G401 (cell line): Measurements from ENCODE around the gene ETNK1. TPM values are rescaled to one million over a fixed set of nuclear protein-coding genes. Genes with fewer than 3 reads are reported as not detected.
"Not testable (repeated sequence)": the region's sequence is repeated elsewhere in the genome, so short reads cannot be mapped to it uniquely, and the experiment has no call there.

Experiments used
- DNase-seq: peaks from one replicate; pipeline ENCODE4 v3.0.0-alpha.2; 2015; ENCODE audit warnings: low spot score
- in situ Hi-C: cut with HindIII; loops from 2 replicates; pipeline ENCODE4 v1.10.0; 2016; ENCODE audit warnings: low sequenced_read_pairs, mixed read lengths
- total RNA-seq: library from RNA; depleted of rRNA; stranded (reverse); fragments of >200 nt; shearing (Covaris generic); gene quantifications from 2 replicates; pipeline ENCODE4 v1.2.3, GENCODE V29; 2014; rRNA removed

Gene ETNK1, protein sequence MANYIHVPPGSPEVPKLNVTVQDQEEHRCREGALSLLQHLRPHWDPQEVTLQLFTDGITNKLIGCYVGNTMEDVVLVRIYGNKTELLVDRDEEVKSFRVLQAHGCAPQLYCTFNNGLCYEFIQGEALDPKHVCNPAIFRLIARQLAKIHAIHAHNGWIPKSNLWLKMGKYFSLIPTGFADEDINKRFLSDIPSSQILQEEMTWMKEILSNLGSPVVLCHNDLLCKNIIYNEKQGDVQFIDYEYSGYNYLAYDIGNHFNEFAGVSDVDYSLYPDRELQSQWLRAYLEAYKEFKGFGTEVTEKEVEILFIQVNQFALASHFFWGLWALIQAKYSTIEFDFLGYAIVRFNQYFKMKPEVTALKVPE
- 20.3 and 29.4 TPM in 2 replicates for total RNA-seq

DNA sequence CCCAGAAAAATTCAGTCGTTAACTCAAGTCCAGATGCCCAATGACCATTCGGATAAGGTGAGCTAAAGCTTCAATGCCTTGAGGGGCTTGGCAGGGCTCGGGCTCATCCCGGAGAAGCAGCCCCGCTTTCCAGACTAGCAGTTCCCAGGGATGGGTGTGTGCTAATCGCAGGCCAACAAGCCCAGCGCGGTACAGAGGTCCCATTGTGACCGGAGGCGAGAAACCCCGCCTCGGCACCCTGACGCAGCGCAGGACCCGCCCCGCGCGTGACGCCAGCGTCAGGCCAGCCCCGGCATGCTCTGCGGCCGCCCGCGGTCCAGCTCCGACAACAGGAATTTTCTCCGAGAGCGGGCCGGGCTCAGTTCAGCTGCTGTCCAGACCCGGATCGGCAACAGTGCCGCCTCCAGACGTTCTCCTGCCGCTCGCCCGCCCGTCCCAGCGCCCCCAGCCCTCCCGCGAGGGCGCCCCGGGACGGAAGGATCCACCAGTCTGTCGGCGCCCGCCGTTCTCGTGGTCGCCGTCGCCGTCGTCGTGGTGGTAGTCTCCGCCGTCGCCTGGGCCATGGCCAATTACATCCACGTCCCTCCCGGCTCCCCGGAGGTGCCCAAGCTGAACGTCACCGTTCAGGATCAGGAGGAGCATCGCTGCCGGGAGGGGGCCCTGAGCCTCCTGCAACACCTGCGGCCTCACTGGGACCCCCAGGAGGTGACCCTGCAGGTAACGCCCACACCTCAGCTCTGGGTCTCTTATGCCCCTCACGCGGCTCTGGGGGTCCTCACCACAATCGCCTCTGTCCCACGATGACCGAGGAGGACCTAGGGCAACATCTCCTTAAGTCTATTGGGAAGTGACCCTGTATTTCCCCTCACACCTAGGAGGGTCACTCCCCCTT is at the start of gene ETNK1:
TSS of gene ETNK1 (plus strand) at position 302 of the 892 bp plus-strand sequence. CDS start at position 562, 260 bp downstream.
- in situ Hi-C loops = no loop called here

DNA sequence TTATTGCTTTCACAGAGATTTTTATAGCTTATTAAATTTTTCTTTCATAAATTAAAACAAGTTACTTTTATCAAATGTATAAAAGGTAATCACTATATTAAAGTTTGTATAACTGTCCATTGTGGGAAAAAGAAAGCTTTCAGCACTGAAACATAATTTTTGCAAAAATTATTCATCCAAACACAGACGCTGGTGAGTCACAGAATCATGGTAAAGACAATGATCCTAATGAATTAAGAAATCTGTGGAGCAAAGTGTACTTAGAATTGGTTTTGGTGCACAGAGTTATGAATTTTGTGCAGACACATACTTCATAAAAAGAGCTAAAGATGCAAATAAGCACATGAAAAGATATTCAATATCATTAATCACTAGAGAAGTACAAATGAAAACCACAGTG is 48.9 kb upstream of the ETNK1 start:
- in situ Hi-C loops = no loop called here
- no peak for DNase-seq

More for the DNA sequence above, at the start of gene ETNK1:
- peak; percentile 91 for DNase-seq

DNA sequence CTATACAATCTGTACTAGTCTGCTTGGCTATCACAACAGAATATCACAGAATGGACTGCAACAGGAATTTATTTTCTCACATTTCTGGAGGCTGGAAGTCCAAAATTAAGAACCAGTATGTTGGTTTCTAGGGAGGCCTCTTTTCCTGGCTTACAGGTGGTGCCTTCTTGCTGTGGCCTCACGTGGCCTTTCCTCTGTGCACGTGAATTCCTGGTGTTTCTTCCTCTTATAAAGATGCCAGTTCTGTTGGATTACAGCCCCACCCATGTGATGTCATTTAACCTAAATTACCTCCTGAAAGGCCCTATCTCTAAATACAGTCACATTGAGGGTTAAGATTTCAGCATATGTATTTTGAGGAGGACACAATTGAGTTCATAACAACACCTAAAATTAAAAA is 48.5 kb upstream of the ETNK1 start:
- DNase-seq = no peak
- in situ Hi-C loops = no loop called here

DNA sequence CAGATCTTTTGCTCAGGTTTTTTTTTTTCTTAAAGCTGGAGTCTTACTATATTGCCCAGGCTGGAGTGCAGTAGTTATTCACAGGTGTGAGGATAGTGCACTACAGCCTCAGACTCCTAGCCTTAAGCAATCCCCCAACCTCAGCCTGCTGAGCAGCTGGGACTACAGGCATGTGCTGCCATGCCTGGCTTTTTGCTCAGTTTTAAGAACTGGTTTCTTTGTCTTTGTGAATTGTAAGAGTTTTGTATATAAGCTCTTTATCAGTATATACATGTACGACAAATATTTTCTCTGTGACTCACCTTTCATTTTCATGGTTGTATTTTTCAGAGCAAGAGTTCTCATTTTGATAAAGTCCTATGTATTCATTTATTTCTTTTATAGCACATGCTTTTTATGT is 47.3 kb upstream of the ETNK1 start:
- in situ Hi-C loops = no loop called here
- DNase-seq = no peak

DNA sequence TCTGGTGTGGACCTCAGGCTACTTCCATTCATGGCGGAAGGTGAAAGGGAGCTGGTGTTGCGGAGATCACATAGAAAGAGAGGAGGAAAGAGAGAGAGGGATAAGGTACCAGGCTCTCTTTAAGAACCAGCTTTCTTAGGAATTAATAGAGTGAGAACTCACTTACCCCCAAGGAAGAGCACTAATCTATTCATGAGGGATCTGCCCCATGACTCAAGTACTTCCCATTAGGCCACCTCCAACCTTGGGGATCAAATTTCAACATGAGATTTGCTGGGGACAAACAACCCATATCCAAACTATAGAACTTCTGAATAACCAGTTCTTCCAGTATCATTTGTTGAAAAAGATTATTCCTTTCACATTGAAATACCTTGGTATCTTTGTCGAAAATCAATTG is 46.6 kb upstream of the ETNK1 start:
- DNase-seq = no peak
- in situ Hi-C loops = no loop called here

DNA sequence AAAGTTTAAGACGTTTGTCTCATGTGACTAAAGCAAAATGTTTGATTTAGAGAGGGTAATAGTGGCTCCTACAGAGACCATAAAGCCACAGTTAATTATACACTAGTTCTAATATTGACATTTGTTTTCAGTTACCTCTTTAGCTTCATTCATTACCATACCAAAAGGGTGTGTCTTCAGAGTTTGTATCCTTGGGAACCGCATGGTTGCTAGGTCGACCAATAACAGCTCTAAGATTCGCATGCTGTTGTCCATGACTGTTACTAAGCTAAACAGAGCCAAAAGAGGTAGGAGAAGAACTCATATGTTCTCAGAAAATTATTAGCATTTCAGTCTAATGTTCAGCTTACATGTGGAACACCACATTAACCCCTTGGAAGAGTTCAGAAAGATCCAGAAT is 36.2 kb upstream of the ETNK1 start:
- no peak for DNase-seq

DNA sequence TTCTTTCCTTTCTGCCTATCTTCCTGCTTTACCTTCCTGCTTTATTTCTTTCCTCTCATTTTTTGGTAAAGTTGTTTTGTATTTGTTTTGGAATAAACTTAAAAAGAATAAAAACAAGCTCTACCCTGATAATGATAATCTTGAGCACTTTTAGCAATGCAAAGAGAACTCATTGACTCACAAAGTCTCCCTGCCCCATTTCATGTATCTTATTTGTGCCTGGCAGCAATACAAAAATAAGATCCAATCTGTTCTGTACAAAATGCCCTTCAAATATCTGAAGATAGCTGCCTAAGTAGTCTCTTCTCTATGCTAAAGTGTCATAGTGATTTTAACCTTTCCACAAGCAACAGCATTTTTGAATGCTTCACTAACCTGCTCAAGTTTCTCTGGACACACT is 31.1 kb upstream of the ETNK1 start:
- no peak for DNase-seq
- in situ Hi-C loops = no loop called here

More for the DNA sequence above, 36.2 kb upstream of the ETNK1 start:
- in situ Hi-C loops = no loop called here

DNA sequence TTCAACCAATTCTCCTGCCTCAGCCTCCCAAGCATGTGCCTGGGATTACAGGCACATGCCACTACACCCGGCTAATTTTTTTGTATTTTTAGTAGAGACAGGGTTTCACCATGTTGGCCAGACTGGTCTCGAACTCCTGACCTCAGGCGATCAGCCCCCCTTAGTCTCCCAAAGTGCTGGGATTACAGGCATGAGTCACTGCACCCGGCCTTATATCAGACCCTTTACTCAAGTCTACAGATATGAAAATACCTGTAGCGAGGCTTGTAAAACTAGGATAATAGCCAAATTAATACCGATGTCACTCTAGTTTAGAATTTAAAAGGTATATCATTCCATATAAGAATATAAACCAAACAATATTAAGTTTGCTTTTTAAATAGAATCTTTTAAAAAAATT is 27.4 kb upstream of the ETNK1 start:
- in situ Hi-C loops, DNase-seq: not testable (repeated sequence)

DNA sequence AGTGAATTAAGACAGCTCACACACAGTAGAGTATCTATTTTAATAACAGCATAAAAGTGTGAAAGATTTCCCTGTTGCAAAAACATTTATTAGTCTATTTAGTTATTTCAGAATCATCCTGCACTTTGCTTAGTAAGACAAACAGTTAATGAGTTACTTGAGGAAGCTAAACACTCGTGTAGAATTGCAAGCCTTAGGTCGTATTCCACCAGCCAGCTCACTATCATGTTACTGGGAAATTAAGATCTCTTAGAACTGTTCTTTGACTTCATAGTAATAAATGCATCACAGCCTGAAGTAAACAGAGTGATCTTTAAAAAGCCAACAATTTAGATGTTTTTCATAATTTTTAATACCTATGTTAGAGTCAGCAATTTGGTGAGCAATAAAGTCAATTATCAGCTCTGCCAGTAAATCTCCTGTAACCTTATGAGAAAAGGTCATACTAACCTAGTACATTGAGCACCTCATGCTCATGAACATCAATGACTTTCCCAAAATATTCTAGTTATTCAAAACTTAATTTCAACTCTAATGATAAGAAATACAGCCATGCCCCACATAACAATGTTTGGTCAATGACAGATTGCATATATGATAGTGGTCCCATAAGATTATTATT is 26.7 kb upstream of the ETNK1 start:
- in situ Hi-C loops = no loop called here
- no peak for DNase-seq

DNA sequence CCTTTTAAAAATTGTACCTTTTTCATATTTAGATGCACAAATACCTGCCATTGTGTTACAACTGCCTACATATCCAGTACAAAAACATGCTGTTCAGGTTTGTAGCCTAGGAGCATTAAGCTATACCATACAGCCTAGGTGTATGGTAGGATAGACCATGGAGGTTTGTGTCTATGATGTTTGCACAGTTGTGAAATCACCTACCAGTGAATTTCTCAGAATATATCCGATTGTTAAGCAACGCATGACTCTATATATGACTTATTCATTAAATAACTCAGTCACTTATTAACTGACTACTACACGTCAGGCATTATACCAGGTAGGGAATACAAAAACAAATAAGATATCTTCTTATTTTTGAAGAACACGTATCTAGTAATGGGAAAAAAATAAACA is 26.2 kb upstream of the ETNK1 start:
- DNase-seq = no peak
- in situ Hi-C loops = no loop called here

DNA sequence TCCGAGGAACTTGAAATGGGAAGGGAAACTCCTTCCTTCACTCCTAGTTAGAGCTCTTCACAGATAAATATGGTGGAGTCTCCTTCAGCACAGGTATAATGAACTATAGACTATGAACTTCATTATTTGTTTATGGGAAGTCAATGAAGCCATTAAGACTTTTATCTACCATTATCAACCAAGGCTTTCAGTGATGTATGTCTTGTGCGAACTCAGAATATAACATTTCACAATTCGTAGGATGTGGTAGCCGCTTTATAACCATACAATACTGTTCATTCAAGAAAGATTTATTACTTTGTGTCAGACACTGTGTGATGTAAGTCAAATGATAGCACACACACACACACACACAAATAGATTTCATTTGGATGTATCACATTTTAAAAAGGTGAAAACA is 24.8 kb upstream of the ETNK1 start:
- no peak for DNase-seq
- in situ Hi-C loops = no loop called here

DNA sequence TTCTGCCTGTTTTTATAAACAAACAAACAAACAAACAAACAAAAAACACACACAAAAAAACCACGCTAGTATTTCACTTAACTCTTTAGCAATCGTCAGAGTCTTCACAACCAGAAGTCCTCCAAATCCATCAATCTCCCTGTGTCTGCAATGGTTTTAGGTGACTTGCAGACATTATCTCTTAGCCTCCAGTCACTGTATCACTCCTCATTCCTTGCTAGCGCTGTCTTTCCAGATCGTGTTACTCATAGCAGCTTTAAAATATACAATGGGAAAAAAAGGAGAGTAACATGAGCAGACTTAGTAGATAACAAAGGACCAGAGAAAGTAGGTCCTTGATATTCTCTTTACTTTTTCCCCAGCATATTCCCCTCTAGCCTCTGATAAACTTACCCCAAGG is 15.5 kb upstream of the ETNK1 start:
- DNase-seq = no peak
- in situ Hi-C loops = no loop called here

DNA sequence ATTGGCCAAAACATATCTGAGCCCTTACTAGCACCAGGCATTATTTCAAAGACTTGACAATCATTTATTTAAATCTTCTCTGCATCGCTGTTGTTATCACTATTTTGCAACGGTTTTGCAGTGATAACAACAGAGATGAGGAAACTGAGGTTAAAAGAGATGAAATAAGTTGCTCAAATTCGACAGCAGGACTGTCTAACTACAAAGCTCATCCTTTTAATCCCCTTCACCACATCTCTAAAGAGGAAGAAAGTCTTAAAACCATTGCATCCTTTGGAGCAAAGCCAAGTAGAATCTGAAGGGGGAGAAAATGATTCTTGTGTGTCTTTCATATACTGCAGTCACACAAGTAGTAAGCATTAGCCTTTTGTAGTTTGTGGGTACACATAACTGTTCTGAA is 14.8 kb upstream of the ETNK1 start:
- DNase-seq = no peak
- in situ Hi-C loops = no loop called here

DNA sequence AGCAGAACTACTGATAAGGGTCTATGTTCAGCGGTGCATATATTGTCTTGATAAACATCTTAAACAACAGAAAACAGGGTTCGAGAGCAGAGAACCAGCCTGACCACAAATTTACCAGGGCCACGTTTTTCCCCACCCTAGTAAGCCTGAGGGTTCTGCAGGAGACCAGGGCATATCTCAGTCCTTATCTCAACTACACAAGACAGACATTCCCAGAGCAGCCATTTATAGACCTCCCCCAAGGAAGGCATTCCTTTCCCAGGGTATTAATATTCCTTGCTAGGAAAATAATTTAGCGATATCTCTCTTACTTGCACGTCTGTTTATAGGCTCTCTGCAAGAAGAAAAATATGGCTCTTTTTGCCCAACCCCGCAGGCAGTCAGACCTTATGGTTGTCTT is 12.1 kb upstream of the ETNK1 start:
- DNase-seq, in situ Hi-C loops: not testable (repeated sequence)

DNA sequence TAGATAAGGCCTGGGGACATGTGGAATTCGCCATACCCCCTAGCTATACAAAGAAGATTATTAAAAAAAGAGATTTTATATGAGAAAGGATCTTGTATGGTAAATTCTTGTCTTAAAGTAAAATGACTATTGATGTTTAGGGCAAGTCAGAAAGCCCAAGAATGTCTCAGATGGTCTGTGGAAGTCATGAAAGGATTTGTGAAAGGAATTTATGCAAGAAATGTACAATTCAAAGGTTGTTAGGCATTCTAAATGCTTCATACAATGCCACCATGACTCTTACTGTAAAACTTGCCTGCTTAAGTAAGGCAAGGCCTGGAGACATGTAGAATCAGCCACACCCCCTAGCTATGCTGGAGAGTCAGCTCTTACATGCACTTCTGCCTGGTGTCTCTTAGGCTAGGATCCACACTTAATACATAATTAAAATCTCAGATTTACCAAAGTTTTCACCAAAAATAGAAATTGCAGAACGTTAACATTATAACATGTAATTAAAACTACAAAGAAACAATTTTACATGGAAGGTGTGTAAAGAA is 8.9 kb upstream of the ETNK1 start:
- in situ Hi-C loops = no loop called here
- DNase-seq = no peak

DNA sequence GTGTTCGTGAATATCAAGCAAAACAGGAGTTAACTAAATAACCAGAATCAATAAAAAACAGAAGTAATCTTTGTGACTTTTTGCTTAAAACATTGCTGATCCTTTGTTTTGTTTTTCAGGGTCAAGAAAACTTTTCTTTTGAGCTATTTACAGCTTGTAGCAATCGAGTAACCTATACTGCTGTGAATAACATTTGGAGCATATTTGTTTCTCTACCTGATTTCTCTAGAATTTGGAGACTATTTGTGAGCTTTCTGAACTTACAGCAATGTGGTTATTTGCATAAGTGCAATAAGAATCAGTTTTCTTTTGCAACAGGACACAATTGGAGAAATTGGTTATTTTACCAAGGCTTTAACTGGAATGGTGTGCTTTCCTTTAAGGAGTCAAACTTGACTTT is 7.3 kb upstream of the ETNK1 start:
- in situ Hi-C loops = no loop called here
- DNase-seq = no peak

DNA sequence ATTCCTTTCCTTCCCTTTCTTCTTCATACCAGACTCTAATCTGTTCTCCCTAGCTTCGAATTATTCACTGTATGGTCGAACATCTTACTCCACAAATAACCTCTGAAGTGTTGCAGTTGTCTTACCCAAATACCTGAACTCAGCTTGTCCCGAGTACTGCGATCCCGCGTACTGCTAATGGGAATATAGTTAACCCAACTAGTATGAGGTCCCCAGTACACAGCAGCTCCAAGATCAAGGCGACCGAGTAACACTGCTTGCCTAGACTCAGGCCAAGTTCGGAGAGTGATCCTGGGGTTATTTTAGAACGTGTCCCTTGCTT is 462 bp upstream of the ETNK1 start:
- no peak for DNase-seq
- in situ Hi-C loops = no loop called here

DNA sequence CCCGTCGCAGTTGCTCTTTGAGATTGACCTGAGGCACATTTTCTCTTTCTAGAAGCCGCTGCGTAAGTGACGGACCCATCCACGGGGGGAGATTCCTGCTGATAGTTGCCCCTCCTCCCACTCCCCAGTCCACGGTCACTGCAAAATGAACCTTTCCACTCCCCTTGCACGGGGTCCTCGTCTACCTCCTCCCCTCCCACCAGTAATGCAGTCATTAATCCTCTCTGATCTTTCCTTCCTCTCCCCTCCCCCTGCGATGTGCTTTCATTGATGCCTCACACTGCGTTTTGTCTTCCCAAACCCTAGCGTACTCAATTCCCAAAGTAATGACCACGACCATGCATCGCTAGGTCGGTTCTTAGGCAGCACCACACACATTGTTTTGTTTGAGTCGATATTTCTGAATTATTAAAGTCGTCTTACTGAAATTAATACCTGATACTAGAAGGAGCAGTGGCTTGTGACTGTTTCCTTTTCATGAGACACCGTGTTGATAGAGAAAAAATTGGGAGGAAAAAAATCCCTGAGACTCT is 857 bp downstream of the ETNK1 start:
- peak; percentile 56 for DNase-seq
- in situ Hi-C loops = no loop called here

DNA sequence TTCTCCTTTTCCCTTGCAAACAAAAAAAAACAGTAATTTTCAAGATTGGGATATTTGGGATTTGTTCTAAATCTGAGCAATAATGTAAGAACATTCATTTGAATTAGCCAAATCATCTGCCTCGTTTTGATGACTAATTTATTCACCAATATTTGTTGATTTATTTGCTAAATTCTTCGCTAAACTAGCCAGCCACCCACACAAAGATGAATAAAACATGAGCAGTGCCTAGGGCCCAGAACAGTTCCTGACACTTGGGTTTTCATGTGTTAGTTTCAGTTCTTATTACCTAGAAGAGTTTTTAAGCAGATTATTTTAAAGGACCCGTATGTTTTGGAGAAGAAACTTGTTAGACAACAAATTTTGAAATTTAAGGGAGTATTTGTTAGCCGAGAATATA is 1.4 kb downstream of the ETNK1 start:
- in situ Hi-C loops = no loop called here
- DNase-seq = no peak

DNA sequence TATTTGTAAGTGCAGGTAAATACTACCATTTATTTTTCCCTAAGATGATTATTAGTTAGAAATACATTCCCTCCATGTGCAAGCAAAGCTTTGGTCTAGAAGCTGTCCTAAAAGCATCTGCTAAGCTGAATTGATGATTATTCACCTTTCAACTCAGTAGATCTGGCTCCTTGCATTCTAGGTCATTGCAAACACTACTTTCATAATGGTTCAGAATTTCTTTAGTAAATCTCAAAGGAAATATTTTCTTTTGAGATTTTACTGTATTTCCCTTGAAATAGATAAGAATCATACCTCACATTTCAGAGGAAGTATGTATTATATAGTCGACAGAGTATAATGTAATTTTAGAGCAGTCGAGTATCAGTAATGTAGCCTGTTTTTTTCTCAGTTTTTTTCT is 2.4 kb downstream of the ETNK1 start:
- no peak for DNase-seq
- in situ Hi-C loops = no loop called here
